Measurements from ENCODE around the gene TSC22D2.

The TSC22D2 gene

DNA sequence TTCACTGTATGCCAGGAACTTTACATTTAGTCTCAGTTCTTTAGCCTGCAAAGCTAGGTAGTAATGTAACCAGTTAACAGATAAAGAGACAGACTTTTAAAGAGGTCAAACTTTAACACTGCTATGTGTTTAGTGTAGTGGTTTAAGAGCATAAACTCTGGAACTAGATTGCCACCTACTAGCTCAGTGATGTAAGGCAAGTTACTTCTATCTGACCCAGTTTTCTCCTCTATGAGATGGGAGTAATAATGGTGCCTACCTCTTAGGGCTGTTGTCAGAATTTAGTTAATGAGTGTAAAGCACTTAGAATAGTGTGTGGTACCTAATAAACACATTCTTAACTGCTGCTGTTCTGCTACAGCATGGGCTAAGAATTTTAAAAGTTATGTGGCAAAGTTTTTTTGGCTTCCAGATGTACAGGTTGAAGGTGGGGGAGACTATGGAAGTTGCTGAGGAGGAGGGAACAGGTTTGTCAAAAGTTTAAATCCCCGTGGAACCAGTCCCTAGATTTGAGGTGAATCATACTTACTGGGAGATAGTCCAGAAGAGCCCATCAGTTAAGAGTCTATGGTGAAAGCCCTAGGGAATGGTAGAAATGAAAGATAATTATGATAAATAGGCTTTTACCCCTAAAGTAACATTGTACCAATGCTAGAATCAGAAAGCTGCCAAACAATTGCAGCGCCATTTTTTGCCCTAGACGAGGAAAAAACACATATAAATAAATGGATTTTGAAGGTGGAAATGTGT lies 13.9 kb downstream of the TSC22D2 start:
- peaks cover 7% of the 10 kb centered on the region; the same call in 1 of the 2 replicates for H3K36me3 ChIP-seq (ENCODE audit: insufficient read depth, low read length)
- H4K20me1 ChIP-seq (ENCODE audit: insufficient read depth, low read length, poor library complexity, severe bottlenecking), result peaks cover 85% of the 10 kb centered on the region
- H3K9ac ChIP-seq (ENCODE audit: low read depth, low read length, poor library complexity, severe bottlenecking), result no peak overlapping the region
- H3K79me2 ChIP-seq (ENCODE audit: insufficient read depth, low read length), result peaks cover 93% of the 10 kb centered on the region
- TF ChIP-seq EZH2phosphoT487 (IDR thresholded peaks at IDR 0.05; ENCODE audit: borderline replicate concordance), result no peak
- TF ChIP-seq, protein P1, sequence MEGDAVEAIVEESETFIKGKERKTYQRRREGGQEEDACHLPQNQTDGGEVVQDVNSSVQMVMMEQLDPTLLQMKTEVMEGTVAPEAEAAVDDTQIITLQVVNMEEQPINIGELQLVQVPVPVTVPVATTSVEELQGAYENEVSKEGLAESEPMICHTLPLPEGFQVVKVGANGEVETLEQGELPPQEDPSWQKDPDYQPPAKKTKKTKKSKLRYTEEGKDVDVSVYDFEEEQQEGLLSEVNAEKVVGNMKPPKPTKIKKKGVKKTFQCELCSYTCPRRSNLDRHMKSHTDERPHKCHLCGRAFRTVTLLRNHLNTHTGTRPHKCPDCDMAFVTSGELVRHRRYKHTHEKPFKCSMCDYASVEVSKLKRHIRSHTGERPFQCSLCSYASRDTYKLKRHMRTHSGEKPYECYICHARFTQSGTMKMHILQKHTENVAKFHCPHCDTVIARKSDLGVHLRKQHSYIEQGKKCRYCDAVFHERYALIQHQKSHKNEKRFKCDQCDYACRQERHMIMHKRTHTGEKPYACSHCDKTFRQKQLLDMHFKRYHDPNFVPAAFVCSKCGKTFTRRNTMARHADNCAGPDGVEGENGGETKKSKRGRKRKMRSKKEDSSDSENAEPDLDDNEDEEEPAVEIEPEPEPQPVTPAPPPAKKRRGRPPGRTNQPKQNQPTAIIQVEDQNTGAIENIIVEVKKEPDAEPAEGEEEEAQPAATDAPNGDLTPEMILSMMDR (conservative IDR thresholded peaks at IDR 0.05; ENCODE audit: low read length), result no peak
- peaks cover 56% of the 10 kb centered on the region for H3K4me1 ChIP-seq (ENCODE audit: insufficient read depth, low read length, poor library complexity, severe bottlenecking)
- H3K27me3 ChIP-seq (ENCODE audit: insufficient read depth, low read length, poor library complexity, severe bottlenecking), result no peaks in the 10 kb centered on the region
- peak overlapping the region; percentile 30 for H3K4me2 ChIP-seq (ENCODE audit: low read depth, low read length, poor library complexity, severe bottlenecking)
- H3K9me3 ChIP-seq (ENCODE audit: insufficient read depth, low read depth, low read length), result no peaks in the 10 kb centered on the region
- no peak overlapping the region for H3K4me3 ChIP-seq (ENCODE audit: low read length, poor library complexity, severe bottlenecking)
- no peaks in the 10 kb centered on the region for H3K9me2 ChIP-seq (replicated peaks; ENCODE audit: low read depth, low read length)
- no peak overlapping the region for H2AFZ ChIP-seq (ENCODE audit: low read length)
- H3F3A ChIP-seq (ENCODE audit: low read depth), result no peaks in the 10 kb centered on the region

DNA sequence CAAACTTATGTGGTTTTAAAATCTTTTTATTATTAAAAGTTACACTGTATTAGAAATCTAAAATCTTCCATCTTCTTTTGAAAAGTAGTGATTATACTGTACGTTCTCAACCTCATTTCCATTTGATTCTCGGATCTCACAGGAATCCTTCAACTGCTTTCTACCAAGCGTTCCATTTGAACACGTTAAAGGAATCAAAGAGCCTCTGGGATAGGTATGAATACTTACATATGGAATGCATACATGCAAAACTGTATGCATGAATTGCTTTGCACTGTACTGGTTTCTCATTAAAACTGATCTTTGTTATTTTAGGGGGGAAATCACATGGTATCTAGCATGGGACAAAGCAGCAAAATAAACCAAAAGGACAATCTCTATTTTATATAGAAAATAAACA lies 14.8 kb downstream of the TSC22D2 start:
- no peaks in the 10 kb centered on the region for H3K9me2 ChIP-seq (replicated peaks; ENCODE audit: low read depth, low read length)
- peaks cover 83% of the 10 kb centered on the region for H4K20me1 ChIP-seq (ENCODE audit: insufficient read depth, low read length, poor library complexity, severe bottlenecking)
- no peak for TF ChIP-seq EZH2phosphoT487 (IDR thresholded peaks at IDR 0.05; ENCODE audit: borderline replicate concordance)
- TF ChIP-seq, protein P1 (conservative IDR thresholded peaks at IDR 0.05; ENCODE audit: low read length), result no peak
- no peaks in the 10 kb centered on the region for H3K9me3 ChIP-seq (ENCODE audit: insufficient read depth, low read depth, low read length)
- H3K4me3 ChIP-seq (ENCODE audit: low read length, poor library complexity, severe bottlenecking), result no peak overlapping the region
- peaks cover 7% of the 10 kb centered on the region; the same call in 1 of the 2 replicates for H3K36me3 ChIP-seq (ENCODE audit: insufficient read depth, low read length)
- peaks cover 93% of the 10 kb centered on the region for H3K79me2 ChIP-seq (ENCODE audit: insufficient read depth, low read length)
- no peak overlapping the region for H2AFZ ChIP-seq (ENCODE audit: low read length)
- peak overlapping the region; percentile 30 for H3K4me2 ChIP-seq (ENCODE audit: low read depth, low read length, poor library complexity, severe bottlenecking)
- no peak overlapping the region for H3K9ac ChIP-seq (ENCODE audit: low read depth, low read length, poor library complexity, severe bottlenecking)
- H3F3A ChIP-seq (ENCODE audit: low read depth), result no peaks in the 10 kb centered on the region
- peaks cover 47% of the 10 kb centered on the region for H3K4me1 ChIP-seq (ENCODE audit: insufficient read depth, low read length, poor library complexity, severe bottlenecking)
- no peaks in the 10 kb centered on the region for H3K27me3 ChIP-seq (ENCODE audit: insufficient read depth, low read length, poor library complexity, severe bottlenecking)

DNA sequence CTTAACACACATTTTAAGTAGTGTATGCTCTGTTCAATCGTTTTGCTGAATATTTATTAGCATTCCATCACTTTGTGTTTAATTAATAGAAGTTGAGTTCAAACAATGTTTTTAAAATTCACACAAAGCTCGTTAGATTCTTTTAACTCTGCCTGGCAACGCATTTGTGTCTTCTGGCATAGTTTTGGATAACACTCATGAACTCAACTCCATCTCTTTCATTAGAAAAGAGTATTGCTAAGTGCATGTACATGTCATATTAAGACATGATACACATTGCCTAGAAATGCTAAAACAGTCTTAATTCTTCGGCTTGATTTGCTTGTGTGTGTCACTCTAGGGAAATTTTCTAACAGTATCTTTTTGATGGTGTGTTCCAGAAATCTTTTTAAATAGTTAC lies 15.7 kb downstream of the TSC22D2 start:
- no peaks in the 10 kb centered on the region for H3K9me2 ChIP-seq (replicated peaks; ENCODE audit: low read depth, low read length)
- H3K9me3 ChIP-seq (ENCODE audit: insufficient read depth, low read depth, low read length), result no peaks in the 10 kb centered on the region
- H3K4me1 ChIP-seq (ENCODE audit: insufficient read depth, low read length, poor library complexity, severe bottlenecking), result peaks cover 44% of the 10 kb centered on the region
- no peaks in the 10 kb centered on the region for H3K27me3 ChIP-seq (ENCODE audit: insufficient read depth, low read length, poor library complexity, severe bottlenecking)
- H3K4me2 ChIP-seq (ENCODE audit: low read depth, low read length, poor library complexity, severe bottlenecking), result peak overlapping the region; percentile 6
- peaks cover 80% of the 10 kb centered on the region for H4K20me1 ChIP-seq (ENCODE audit: insufficient read depth, low read length, poor library complexity, severe bottlenecking)
- H2AFZ ChIP-seq (ENCODE audit: low read length), result no peak overlapping the region
- H3K4me3 ChIP-seq (ENCODE audit: low read length, poor library complexity, severe bottlenecking), result no peak overlapping the region
- peaks cover 7% of the 10 kb centered on the region; the same call in 1 of the 2 replicates for H3K36me3 ChIP-seq (ENCODE audit: insufficient read depth, low read length)
- H3F3A ChIP-seq (ENCODE audit: low read depth), result no peaks in the 10 kb centered on the region
- H3K79me2 ChIP-seq (ENCODE audit: insufficient read depth, low read length), result peaks cover 93% of the 10 kb centered on the region
- TF ChIP-seq EZH2phosphoT487 (IDR thresholded peaks at IDR 0.05; ENCODE audit: borderline replicate concordance), result no peak
- TF ChIP-seq, protein P1 (conservative IDR thresholded peaks at IDR 0.05; ENCODE audit: low read length), result no peak
- H3K9ac ChIP-seq (ENCODE audit: low read depth, low read length, poor library complexity, severe bottlenecking), result no peak overlapping the region
